K562 (cell line): ENCODE measurements around the gene GNAT2. TPM values are rescaled to one million over a fixed set of nuclear protein-coding genes. Genes with fewer than 3 reads are reported as not detected.

Source experiments
- ATAC-seq: fragments of 200-7000 bp; cut with Tn5 transposase; 3 replicates; pipeline ENCODE4 v1.9.1; 2020; ENCODE audit warnings: moderate library complexity
- BruUV-seq: library from RNA; stranded (reverse); fragments of 400-500 nt; replicated peaks from 2 replicates; lab custom pipeline; 2021; lab: Mats Ljungman, UMichigan
- CTCF ChIA-PET: fragments of 300-600 bp; formaldehyde crosslinking; extraction: SDS; loops from one replicate; lab custom pipeline; 2021; ENCODE audit warnings: low intra/inter-chr PET ratio; lab: Yijun Ruan, JAX
- POLR2A ChIA-PET: fragments of 300-600, 350-650 bp; sonication (Branson Sonifier 250); formaldehyde crosslinking; extraction: SDS; loops from one replicate; lab custom pipeline; 2021; ENCODE audit warnings: antibody characterized with exemption, inconsistent platforms; lab: Yijun Ruan, JAX
- DNase-seq, 4 experiments: peaks; one replicate each; pipeline versions ENCODE4 v3.0.0 to v3.0.0-alpha.2; 2011 to 2018; ENCODE audit warnings: low spot score in 3 of 4, mixed read lengths in 3 of 4; ENCODE audit errors: extremely low read depth in 1 of 4
- FAIRE-seq: peaks from 2 replicates; lab custom pipeline; 2011; peaks lifted over from hg19 to GRCh38; lab: Jason Lieb, UNC
- H2AFZ ChIP-seq: 2 replicates; pipeline ENCODE4 v1.6.0; 2011; ENCODE audit warnings: low read depth, low read length, control low read depth, inconsistent platforms
- H3K27ac ChIP-seq: fragments of 200-600 bp; 3 replicates; pipeline ENCODE4 v1.8.0; 2011; ENCODE audit warnings: low read depth, mild to moderate bottlenecking, control low read depth, inconsistent platforms, low read length, moderate library complexity, mixed read lengths; ENCODE audit errors: extremely low read depth
- H3K27me3 ChIP-seq, 2 experiments: fragments of 300-600 bp in 1 of 2; 2 replicates in 1 of 2; 3 replicates in 1 of 2; pipeline versions ENCODE4 v1.6.0 to v1.8.0; 2011; ENCODE audit warnings: inconsistent platforms in 2 of 2, low read length in 2 of 2, mild to moderate bottlenecking in 1 of 2, mixed read lengths in 1 of 2, moderate library complexity in 1 of 2; ENCODE audit not compliant: control insufficient read depth in 2 of 2, insufficient read depth in 2 of 2
- H3K36me3 ChIP-seq: fragments of 300-600 bp; 3 replicates; pipeline ENCODE4 v1.8.0; 2011; ENCODE audit warnings: mild to moderate bottlenecking, low read length, inconsistent platforms; ENCODE audit not compliant: control insufficient read depth, insufficient read depth
- H3K4me1 ChIP-seq, 2 experiments: fragments of 200-600 bp in 1 of 2; replicated peaks in 1 of 2; 2 replicates in 1 of 2; 3 replicates in 1 of 2; pipeline versions ENCODE4 v1.5.1 to v1.8.0; 2011; ENCODE audit warnings: inconsistent platforms in 2 of 2, low read length in 2 of 2, mild to moderate bottlenecking in 1 of 2, mixed read lengths in 1 of 2, moderate library complexity in 1 of 2; ENCODE audit not compliant: control insufficient read depth in 2 of 2, insufficient read depth in 2 of 2
- H3K4me2 ChIP-seq: 2 replicates; pipeline ENCODE4 v1.6.1; 2011; ENCODE audit warnings: low read length, control low read depth, inconsistent platforms, mixed read lengths; ENCODE audit not compliant: insufficient read depth
- H3K4me3 ChIP-seq: fragments of 200-600 bp; sonication (generic), shearing (Covaris generic); 2 replicates; pipeline ENCODE4 v1.5.1; 2016; ENCODE audit warnings: control low read depth, inconsistent platforms
- H3K79me2 ChIP-seq: fragments of 200-600 bp; 3 replicates; pipeline ENCODE4 v1.8.0; 2011; ENCODE audit warnings: low read length, inconsistent platforms; ENCODE audit not compliant: control insufficient read depth, insufficient read depth
- H3K9ac ChIP-seq, 2 experiments: 2 replicates each; pipeline versions ENCODE4 v1.6.0 to v1.6.1; 2011; ENCODE audit warnings: low read depth in 2 of 2, low read length in 2 of 2, control low read depth in 1 of 2, inconsistent platforms in 1 of 2, mild to moderate bottlenecking in 1 of 2, mixed read lengths in 1 of 2; ENCODE audit not compliant: insufficient read depth in 1 of 2
- H3K9me1 ChIP-seq: one replicate; pipeline ENCODE4 v1.6.0; 2011; ENCODE audit warnings: inconsistent platforms, mild to moderate bottlenecking, low read length, moderate library complexity; ENCODE audit not compliant: control insufficient read depth, insufficient read depth
- H3K9me3 ChIP-seq: replicated peaks from 2 replicates; pipeline ENCODE4 v1.5.1; 2011; ENCODE audit warnings: low read depth, low read length, inconsistent platforms; ENCODE audit not compliant: control insufficient read depth, insufficient read depth
- H4K20me1 ChIP-seq: replicated peaks from 2 replicates; pipeline ENCODE4 v1.6.1; 2011; ENCODE audit warnings: low read length, inconsistent platforms, mixed read lengths; ENCODE audit not compliant: control insufficient read depth, insufficient read depth
- BCOR ChIP-seq: fragments of 450-650 bp; IDR thresholded peaks from 2 replicates; pipeline ENCODE4 v1.6.1; 2016
- BRD4 ChIP-seq: fragments of 200-600 bp; sonication (generic); IDR thresholded peaks from 2 replicates; pipeline ENCODE4 v1.6.1; 2017; ENCODE audit warnings: inconsistent platforms
- ETV1 ChIP-seq: fragments of 450-650 bp; conservative IDR thresholded peaks from 2 replicates; pipeline ENCODE4 v1.6.1; 2016; ENCODE audit warnings: missing genetic modification characterization, control low read depth, low read depth, missing compliant biosample characterization
- FOS ChIP-seq: IDR thresholded peaks from 3 replicates; pipeline ENCODE4 v1.6.1; 2011; ENCODE audit not compliant: insufficient read length; ENCODE audit errors: extremely low read depth
- FOXA1 ChIP-seq: fragments of 450-650 bp; IDR thresholded peaks from 2 replicates; pipeline ENCODE4 v1.6.1; 2016; ENCODE audit warnings: mild to moderate bottlenecking, borderline replicate concordance
- HCFC1 ChIP-seq: IDR thresholded peaks from 2 replicates; pipeline ENCODE4 v1.6.1; 2012; ENCODE audit warnings: low read depth, low read length, improper control_type of control experiment
- HIVEP1 ChIP-seq: fragments of 250-450 bp; sonication (Bioruptor Pico); IDR thresholded peaks from 2 replicates; pipeline ENCODE4 v1.4.0; 2020; ENCODE audit warnings: mild to moderate bottlenecking
- JUND ChIP-seq, 2 experiments: IDR thresholded peaks; 2 replicates in 1 of 2; 3 replicates in 1 of 2; pipeline ENCODE4 v1.6.1; 2011; ENCODE audit warnings: borderline replicate concordance in 2 of 2, low read depth in 2 of 2, low read length in 2 of 2, improper control_type of control experiment in 1 of 2, missing biosample characterization in 1 of 2, missing genetic modification characterization in 1 of 2, missing genetic modification reagents in 1 of 2
- MXI1 ChIP-seq: IDR thresholded peaks from 2 replicates; pipeline ENCODE4 v1.6.1; 2011; ENCODE audit warnings: low read depth, mild to moderate bottlenecking, improper control_type of control experiment, low read length
- MYC ChIP-seq, 2 experiments: fragments of 250-450 bp in 1 of 2; sonication (Bioruptor Pico) in 1 of 2; IDR thresholded peaks; 2 replicates each; pipeline versions ENCODE4 v1.5.1 to v1.6.1; 2012 to 2021; ENCODE audit warnings: low read depth in 2 of 2, borderline replicate concordance in 1 of 2, improper control_type of control experiment in 1 of 2, low read length in 1 of 2, mild to moderate bottlenecking in 1 of 2, moderate library complexity in 1 of 2
- SIN3A ChIP-seq, 2 experiments: fragments of 150-350 bp in 1 of 2; IDR thresholded peaks; 2 replicates each; pipeline ENCODE4 v1.6.1; 2011 to 2016; ENCODE audit warnings: borderline replicate concordance in 2 of 2, low read depth in 2 of 2, low read length in 2 of 2, mild to moderate bottlenecking in 2 of 2, moderate library complexity in 2 of 2; ENCODE audit not compliant: control insufficient read depth in 1 of 2
- TCF3 ChIP-seq: sonication (generic); formaldehyde crosslinking; IDR thresholded peaks from 2 replicates; pipeline ENCODE4 v1.4.0; 2020; ENCODE audit warnings: mild to moderate bottlenecking, missing genetic modification reagents
- WGBS: fragments of 100-300 bp; shearing (Covaris generic); methylation state at CpG from one replicate; pipeline ENCODE4 v1.1.6; 2016; ENCODE audit warnings: low coverage, mixed read lengths; ENCODE audit not compliant: insufficient coverage; ENCODE audit errors: missing lambda C conversion rate; 5-methylcytosine and 5-hydroxymethylcytosine counted together
- in situ Hi-C: fragments of 300-500 bp; cut with MboI; formaldehyde crosslinking; loops from 4 replicates; pipeline ENCODE4 v1.15.0; 2018; ENCODE audit warnings: inconsistent platforms, mixed read lengths
- intact Hi-C: fragments of 100-400 bp; cut with micrococcal nuclease; formaldehyde crosslinking; loops from 2 replicates; pipeline ENCODE4 v1.14.2; 2022
- polyA plus RNA-seq, 8 experiments: library from polyadenylated mRNA; depleted of rRNA in 4 of 8; stranded (reverse) in 5 of 8; unstranded in 3 of 8; fragments of >200 nt; fragmentation: Nextera tagmentation in 2 of 8; fragmentation: Illumina TruSeq in 1 of 8; extraction: Ambion mirVana in 2 of 8; extraction: Trizol in 1 of 8; gene quantifications; 2 replicates each; pipeline versions ENCODE4 v1.2.1 to v1.2.3, GENCODE V29; 2011 to 2014; ENCODE audit warnings: inconsistent platforms in 1 of 8, missing spikeins in 1 of 8
- total RNA-seq, 7 experiments: library from RNA; depleted of rRNA in 6 of 7; stranded (reverse); fragments of >200 nt in 6 of 7; fragmentation: Illumina TruSeq in 2 of 7; extraction: Trizol in 2 of 7; gene quantifications; 2 replicates each; pipeline versions ENCODE4 v1.2.1 to v1.2.3, GENCODE V29; 2011 to 2021; ENCODE audit warnings: low replicate concordance in 1 of 7
- TF ChIP-seq, protein P1 (sequence below): fragments of 450-650 bp; IDR thresholded peaks from 2 replicates; pipeline ENCODE4 v1.6.1; 2018; ENCODE audit not compliant: partially characterized antibody
- TF ChIP-seq, protein P2 (sequence below): fragments of 450-650 bp; IDR thresholded peaks from 2 replicates; pipeline ENCODE4 v1.6.1; 2016; ENCODE audit warnings: borderline replicate concordance

Gene GNAT2
- total and polyA plus RNA-seq, 9 of the 15 experiments (the other 6 are each of a cell fraction or from before 2014, with no cell fraction given) = 0.06 to 0.52 (median 0.24) TPM; not detected in 1

DNA sequence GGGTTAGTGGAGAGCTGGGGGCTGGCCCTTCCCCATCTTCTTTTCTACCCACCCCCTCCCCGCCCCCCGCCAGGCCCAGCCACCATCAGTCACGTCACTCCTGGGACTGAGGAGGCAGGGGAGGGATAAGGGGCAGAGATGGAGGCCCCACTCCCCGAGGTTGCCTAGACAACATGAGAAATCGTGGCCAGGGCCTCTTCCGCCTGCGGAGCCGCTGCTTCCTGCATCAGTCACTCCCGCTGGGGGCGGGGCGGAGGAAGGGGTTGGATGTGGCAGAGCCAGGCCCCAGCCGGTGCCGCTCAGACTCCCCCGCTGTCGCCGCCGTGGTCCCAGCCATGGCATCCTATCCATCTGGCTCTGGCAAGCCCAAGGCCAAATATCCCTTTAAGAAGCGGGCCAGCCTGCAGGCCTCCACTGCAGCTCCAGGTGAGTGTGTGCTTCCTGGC is 1.4 kb upstream of the GNAT2 start:
- Histone ChIP-seq H3K4me3 (peak overlapping the region; percentile 61), H3K4me1 (peaks cover 32 to 61% of the 10 kb centered on the region in 2 experiments), H3K27me3 (no peaks in the 10 kb centered on the region), H3K4me2 (peak overlapping the region; percentile 96), H3K27ac (peak overlapping the region; percentile 90; the same call in 1 of the 3 replicates), H3K9me3 (no peaks in the 10 kb centered on the region), H2AFZ (0 out of 2 replicates have a peak overlapping the region, but pooled peaks have one; percentile 96), H3K79me2 (peaks cover 55% of the 10 kb centered on the region), H3K9me1 (no peaks in the 10 kb centered on the region), H4K20me1 (peaks cover 5% of the 10 kb centered on the region; the same call in 1 of the 2 replicates), H3K9ac (peak overlapping the region; percentile 86 to 98; a peak in 3 of 4 replicates), H3K36me3 (peaks cover 2% of the 10 kb centered on the region; the same call in 1 of the 3 replicates)
- FAIRE-seq (peak; percentile 82), DNase-seq (peak; percentile 93 to 96 (median 94)), ATAC-seq (peak; percentile 84)
- WGBS = 2% methylated on average over 17 of the region's 18 CpGs
- ChIA-PET CTCF (interaction anchor here (0.6 kb wide), 1 partner anchor 22 kb away, joined by 3 read pairs; no protein-coding TSS in a partner anchor), POLR2A (interaction anchor here (0.6 to 3.3 kb wide), 12 partner anchors 9 to 741 kb away, joined by 3 to 16 read pairs (median 4); partner anchors contain the start of gene GNAI3)
- no TSS peak for BruUV-seq
- in situ Hi-C loops = loop anchor here (5.0 kb wide), 1 partner anchor 74 kb away; the partner anchor contains the start of gene GNAI3
- intact Hi-C loops = no loop called here
- TF ChIP-seq TCF3 (CRISPR knock-in tag) (no peak), BCOR (no peak), FOS (no peak), BRD4 (no peak), FOXA1 (no peak), ETV1 (tag) (peak; percentile 58), HCFC1 (no peak), MXI1 (0 out of 2 replicates have a peak, but pooled peaks have one; percentile 57), JUND (IDR thresholded peaks at IDR 0.05; ENCODE audit: borderline replicate concordance, low read depth, low read length) (peak; percentile 49; the same call in 1 of the 2 replicates), JUND (tag; IDR thresholded peaks at IDR 0.05; ENCODE audit: borderline replicate concordance, low read depth, low read length) (no peak; the same call in 2 of the 3 replicates), MYC (IDR thresholded peaks at IDR 0.05; ENCODE audit: low read depth, low read length) (peak; percentile 47; the same call in 1 of the 2 replicates), MYC (CRISPR knock-in tag; IDR thresholded peaks at IDR 0.05; ENCODE audit: borderline replicate concordance, low read depth) (no peak), HIVEP1 (CRISPR knock-in tag) (no peak), SIN3A (IDR thresholded peaks at IDR 0.05; ENCODE audit: borderline replicate concordance in 2 of 2, control insufficient read depth in 1 of 2, low read depth in 2 of 2, low read length in 2 of 2) (peak; percentile 79 to 88; a peak in 2 of 4 replicates)
- TF ChIP-seq, protein P1, sequence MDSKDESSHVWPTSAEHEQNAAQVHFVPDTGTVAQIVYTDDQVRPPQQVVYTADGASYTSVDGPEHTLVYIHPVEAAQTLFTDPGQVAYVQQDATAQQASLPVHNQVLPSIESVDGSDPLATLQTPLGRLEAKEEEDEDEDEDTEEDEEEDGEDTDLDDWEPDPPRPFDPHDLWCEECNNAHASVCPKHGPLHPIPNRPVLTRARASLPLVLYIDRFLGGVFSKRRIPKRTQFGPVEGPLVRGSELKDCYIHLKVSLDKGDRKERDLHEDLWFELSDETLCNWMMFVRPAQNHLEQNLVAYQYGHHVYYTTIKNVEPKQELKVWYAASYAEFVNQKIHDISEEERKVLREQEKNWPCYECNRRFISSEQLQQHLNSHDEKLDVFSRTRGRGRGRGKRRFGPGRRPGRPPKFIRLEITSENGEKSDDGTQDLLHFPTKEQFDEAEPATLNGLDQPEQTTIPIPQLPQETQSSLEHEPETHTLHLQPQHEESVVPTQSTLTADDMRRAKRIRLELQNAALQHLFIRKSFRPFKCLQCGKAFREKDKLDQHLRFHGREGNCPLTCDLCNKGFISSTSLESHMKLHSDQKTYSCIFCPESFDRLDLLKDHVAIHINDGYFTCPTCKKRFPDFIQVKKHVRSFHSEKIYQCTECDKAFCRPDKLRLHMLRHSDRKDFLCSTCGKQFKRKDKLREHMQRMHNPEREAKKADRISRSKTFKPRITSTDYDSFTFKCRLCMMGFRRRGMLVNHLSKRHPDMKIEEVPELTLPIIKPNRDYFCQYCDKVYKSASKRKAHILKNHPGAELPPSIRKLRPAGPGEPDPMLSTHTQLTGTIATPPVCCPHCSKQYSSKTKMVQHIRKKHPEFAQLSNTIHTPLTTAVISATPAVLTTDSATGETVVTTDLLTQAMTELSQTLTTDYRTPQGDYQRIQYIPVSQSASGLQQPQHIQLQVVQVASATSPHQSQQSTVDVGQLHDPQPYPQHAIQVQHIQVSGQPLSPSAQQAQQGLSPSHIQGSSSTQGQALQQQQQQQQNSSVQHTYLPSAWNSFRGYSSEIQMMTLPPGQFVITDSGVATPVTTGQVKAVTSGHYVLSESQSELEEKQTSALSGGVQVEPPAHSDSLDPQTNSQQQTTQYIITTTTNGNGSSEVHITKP = peak; percentile 53
- TF ChIP-seq, protein P2, sequence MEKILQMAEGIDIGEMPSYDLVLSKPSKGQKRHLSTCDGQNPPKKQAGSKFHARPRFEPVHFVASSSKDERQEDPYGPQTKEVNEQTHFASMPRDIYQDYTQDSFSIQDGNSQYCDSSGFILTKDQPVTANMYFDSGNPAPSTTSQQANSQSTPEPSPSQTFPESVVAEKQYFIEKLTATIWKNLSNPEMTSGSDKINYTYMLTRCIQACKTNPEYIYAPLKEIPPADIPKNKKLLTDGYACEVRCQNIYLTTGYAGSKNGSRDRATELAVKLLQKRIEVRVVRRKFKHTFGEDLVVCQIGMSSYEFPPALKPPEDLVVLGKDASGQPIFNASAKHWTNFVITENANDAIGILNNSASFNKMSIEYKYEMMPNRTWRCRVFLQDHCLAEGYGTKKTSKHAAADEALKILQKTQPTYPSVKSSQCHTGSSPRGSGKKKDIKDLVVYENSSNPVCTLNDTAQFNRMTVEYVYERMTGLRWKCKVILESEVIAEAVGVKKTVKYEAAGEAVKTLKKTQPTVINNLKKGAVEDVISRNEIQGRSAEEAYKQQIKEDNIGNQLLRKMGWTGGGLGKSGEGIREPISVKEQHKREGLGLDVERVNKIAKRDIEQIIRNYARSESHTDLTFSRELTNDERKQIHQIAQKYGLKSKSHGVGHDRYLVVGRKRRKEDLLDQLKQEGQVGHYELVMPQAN = no peak
